Ishikawa (cell line): Measurements from ENCODE around the gene SNAI3.

ENCODE experiments used
- CEBPB ChIP-seq: IDR thresholded peaks from 2 replicates; pipeline ENCODE4 v1.6.1; 2012
- CREB1 ChIP-seq: IDR thresholded peaks from 2 replicates; pipeline ENCODE4 v1.6.1; 2012; ENCODE audit warnings: low read depth
- EGR1 ChIP-seq: IDR thresholded peaks from 2 replicates; pipeline ENCODE4 v1.6.1; 2012
- EP300 ChIP-seq: IDR thresholded peaks from 2 replicates; pipeline ENCODE4 v1.6.1; 2012; ENCODE audit warnings: borderline replicate concordance
- FOXM1 ChIP-seq: IDR thresholded peaks from 2 replicates; pipeline ENCODE4 v1.6.1; 2012; ENCODE audit warnings: low read depth, borderline replicate concordance
- MAX ChIP-seq: IDR thresholded peaks from 2 replicates; pipeline ENCODE4 v1.6.1; 2012
- NFIC ChIP-seq: IDR thresholded peaks from 2 replicates; pipeline ENCODE4 v1.6.1; 2012
- RAD21 ChIP-seq: IDR thresholded peaks from 2 replicates; pipeline ENCODE4 v1.6.1; 2012; ENCODE audit warnings: low read depth
- REST ChIP-seq: IDR thresholded peaks from 2 replicates; pipeline ENCODE4 v1.6.1; 2012; ENCODE audit warnings: low read depth, mild to moderate bottlenecking
- TAF1 ChIP-seq: IDR thresholded peaks from 2 replicates; pipeline ENCODE4 v1.6.1; 2012; ENCODE audit warnings: low read depth, mild to moderate bottlenecking
- TCF12 ChIP-seq: IDR thresholded peaks from 2 replicates; pipeline ENCODE4 v1.6.1; 2012; ENCODE audit warnings: low read depth
- TEAD4 ChIP-seq: IDR thresholded peaks from 2 replicates; pipeline ENCODE4 v1.6.1; 2012
- USF1 ChIP-seq: IDR thresholded peaks from 2 replicates; pipeline ENCODE4 v1.6.1; 2012
- YY1 ChIP-seq: IDR thresholded peaks from 2 replicates; pipeline ENCODE4 v1.6.1; 2012; ENCODE audit warnings: low read depth
- ZBTB7A ChIP-seq: IDR thresholded peaks from 2 replicates; pipeline ENCODE4 v1.6.1; 2012; ENCODE audit warnings: low read depth

The SNAI3 gene

GRCh38 chr16:88686439-88687253 lies at the start of gene SNAI3:
Gene SNAI3, minus strand, starts transcription at chr16:88686507. Its CDS starts 101 bp downstream, at chr16:88686406.
- TF ChIP-seq TAF1: peak; percentile 33; the same call in 1 of the 2 replicates
- peak; percentile 69 for TF ChIP-seq MAX
- TF ChIP-seq YY1: no peak
- TF ChIP-seq EGR1: peak; percentile 76
- no peak; the same call in 1 of the 2 replicates for TF ChIP-seq TCF12
- TF ChIP-seq NFIC: 0 out of 2 replicates have a peak, but pooled peaks have one; percentile 13

GRCh38 chr16:88736088-88736487 lies 49.8 kb upstream of the SNAI3 start:
- TF ChIP-seq EGR1: no peak
- no peak for TF ChIP-seq ZBTB7A
- no peak for TF ChIP-seq CREB1
- TF ChIP-seq REST: no peak

- TF ChIP-seq EGR1 (no peak), TCF12 (no peak), USF1 (no peak), NFIC (no peak), TEAD4 (no peak), RAD21 (no peak), EP300 (no peak), ZBTB7A (no peak), CREB1 (no peak), TAF1 (no peak)
Measured at GRCh38 chr16:88735616-88736015, 49.3 kb upstream of the SNAI3 start.

- no peak for TF ChIP-seq TEAD4
- TF ChIP-seq ZBTB7A: no peak
- no peak for TF ChIP-seq EGR1
- TF ChIP-seq TAF1: no peak
- no peak for TF ChIP-seq USF1
- TF ChIP-seq FOXM1: no peak
- TF ChIP-seq CEBPB: no peak
- no peak for TF ChIP-seq RAD21
- TF ChIP-seq REST: no peak
- no peak for TF ChIP-seq NFIC
- TF ChIP-seq CREB1: no peak
- TF ChIP-seq EP300: no peak
Measured at GRCh38 chr16:88735121-88735520, 48.8 kb upstream of the SNAI3 start.

GRCh38 chr16:88734361-88734728 lies 48.0 kb upstream of the SNAI3 start:
- no peak for TF ChIP-seq CREB1
- no peak for TF ChIP-seq EP300
- TF ChIP-seq REST: no peak
- TF ChIP-seq RAD21: no peak
- TF ChIP-seq EGR1: no peak
- TF ChIP-seq ZBTB7A: no peak
- TF ChIP-seq FOXM1: no peak
- TF ChIP-seq YY1: no peak
